HAP-1 (cell line): ENCODE results near the gene RAPGEF4.
A peak's percentile ranks its signal among the peaks of the same experiment; 100 is the strongest.

Experiments used
- DNase-seq, 2 experiments: peaks; one replicate each; pipeline ENCODE4 v3.0.0-alpha.2; 2016 to 2020; ENCODE audit warnings: low spot score in 2 of 2
- H3K27me3 ChIP-seq: fragments of 250-450 bp; sonication (Bioruptor Pico); 2 replicates; pipeline ENCODE4 v1.5.1; 2020; ENCODE audit warnings: low read depth, mild to moderate bottlenecking, moderate library complexity
- H3K36me3 ChIP-seq: fragments of 250-450 bp; sonication (Bioruptor Pico); replicated peaks from 2 replicates; pipeline ENCODE4 v1.5.1; 2020; ENCODE audit warnings: mild to moderate bottlenecking
- H3K4me1 ChIP-seq: fragments of 250-450 bp; sonication (Bioruptor Pico); 2 replicates; pipeline ENCODE4 v1.5.1; 2020; ENCODE audit warnings: mild to moderate bottlenecking
- H3K4me3 ChIP-seq: fragments of 250-450 bp; sonication (Bioruptor Pico); 2 replicates; pipeline ENCODE4 v1.5.1; 2020; ENCODE audit warnings: mild to moderate bottlenecking, moderate library complexity
- H3K9me3 ChIP-seq: fragments of 250-450 bp; sonication (Bioruptor Pico); 2 replicates; pipeline ENCODE4 v1.5.1; 2020; ENCODE audit warnings: mild to moderate bottlenecking, moderate library complexity
- in situ Hi-C: fragments of 300-500 bp; cut with MboI; formaldehyde crosslinking; loops from 3 replicates; pipeline ENCODE4 v1.14.3; 2020; ENCODE audit warnings: low sequenced_read_pairs, inconsistent platforms, mixed read lengths

Gene RAPGEF4

GRCh38 chr2:172711110-172711509 is 24.5 kb upstream of the RAPGEF4 start:
- no peaks in the 10 kb centered on the region for H3K4me1 ChIP-seq
- no peak overlapping the region for H3K4me3 ChIP-seq

GRCh38 chr2:172712251-172712650 is 23.4 kb upstream of the RAPGEF4 start:
- Histone ChIP-seq H3K4me1 (no peaks in the 10 kb centered on the region), H3K4me3 (no peak overlapping the region), H3K27me3 (peaks cover 11% of the 10 kb centered on the region; the same call in 1 of the 2 replicates), H3K36me3 (no peaks in the 10 kb centered on the region), H3K9me3 (no peaks in the 10 kb centered on the region)
- no peak for DNase-seq
- in situ Hi-C loops: loop anchor here (10.0 kb wide), 1 partner anchor 537 kb away; no protein-coding TSS in a partner anchor

More at GRCh38 chr2:172711110-172711509, 24.5 kb upstream of the RAPGEF4 start:
- Histone ChIP-seq H3K36me3 (no peaks in the 10 kb centered on the region), H3K27me3 (peaks cover 11% of the 10 kb centered on the region; the same call in 1 of the 2 replicates), H3K9me3 (no peaks in the 10 kb centered on the region)
- in situ Hi-C loops: loop anchor here (10.0 kb wide), 1 partner anchor 536 kb away; no protein-coding TSS in a partner anchor
- DNase-seq: no peak

GRCh38 chr2:172713365-172713875 is 22.2 kb upstream of the RAPGEF4 start:
- no peak overlapping the region for H3K4me3 ChIP-seq
- DNase-seq: no peak
- in situ Hi-C loops: loop anchor here (10.0 kb wide), 1 partner anchor 539 kb away; no protein-coding TSS in a partner anchor
- H3K27me3 ChIP-seq: peaks cover 8% of the 10 kb centered on the region; the same call in 1 of the 2 replicates
- H3K36me3 ChIP-seq: no peaks in the 10 kb centered on the region
- H3K4me1 ChIP-seq: no peaks in the 10 kb centered on the region
- no peaks in the 10 kb centered on the region for H3K9me3 ChIP-seq

- H3K27me3 ChIP-seq: no peaks in the 10 kb centered on the region
- H3K9me3 ChIP-seq: no peaks in the 10 kb centered on the region; the same call in 1 of the 2 replicates
- peaks cover 7% of the 10 kb centered on the region for H3K4me1 ChIP-seq
- in situ Hi-C loops: no loop called here
- DNase-seq: no peak
- no peaks in the 10 kb centered on the region for H3K36me3 ChIP-seq
- no peak overlapping the region for H3K4me3 ChIP-seq
Observed at GRCh38 chr2:172722481-172722880, 13.2 kb upstream of the RAPGEF4 start.

- in situ Hi-C loops: no loop called here
- H3K27me3 ChIP-seq: no peaks in the 10 kb centered on the region
- no peaks in the 10 kb centered on the region; the same call in 1 of the 2 replicates for H3K9me3 ChIP-seq
- peaks cover 7% of the 10 kb centered on the region for H3K4me1 ChIP-seq
- no peak for DNase-seq
- no peak overlapping the region for H3K4me3 ChIP-seq
- no peaks in the 10 kb centered on the region for H3K36me3 ChIP-seq
Observed at GRCh38 chr2:172723286-172723685, 12.4 kb upstream of the RAPGEF4 start.

GRCh38 chr2:172724724-172725123 is 10.9 kb upstream of the RAPGEF4 start:
- no peaks in the 10 kb centered on the region; the same call in 1 of the 2 replicates for H3K9me3 ChIP-seq
- peak in 1 of 2 experiments; percentile 30 for DNase-seq
- peaks cover 7% of the 10 kb centered on the region for H3K4me1 ChIP-seq
- in situ Hi-C loops: no loop called here
- no peaks in the 10 kb centered on the region for H3K27me3 ChIP-seq
- no peak overlapping the region for H3K4me3 ChIP-seq
- no peaks in the 10 kb centered on the region for H3K36me3 ChIP-seq

GRCh38 chr2:172725284-172725683 is 10.4 kb upstream of the RAPGEF4 start:
- in situ Hi-C loops: no loop called here
- Histone ChIP-seq H3K4me1 (peaks cover 7% of the 10 kb centered on the region), H3K27me3 (no peaks in the 10 kb centered on the region), H3K36me3 (no peaks in the 10 kb centered on the region), H3K9me3 (no peaks in the 10 kb centered on the region; the same call in 1 of the 2 replicates), H3K4me3 (no peak overlapping the region)
- DNase-seq: no peak

GRCh38 chr2:172725746-172726145 is 9.9 kb upstream of the RAPGEF4 start:
- H3K4me1 ChIP-seq: peaks cover 7% of the 10 kb centered on the region
- H3K27me3 ChIP-seq: no peaks in the 10 kb centered on the region
- in situ Hi-C loops: no loop called here
- H3K9me3 ChIP-seq: no peaks in the 10 kb centered on the region; the same call in 1 of the 2 replicates
- H3K36me3 ChIP-seq: no peaks in the 10 kb centered on the region
- no peak for DNase-seq
- H3K4me3 ChIP-seq: no peak overlapping the region

GRCh38 chr2:172726172-172726735 is 9.4 kb upstream of the RAPGEF4 start:
- Histone ChIP-seq H3K36me3 (no peaks in the 10 kb centered on the region), H3K4me3 (no peak overlapping the region), H3K27me3 (no peaks in the 10 kb centered on the region), H3K4me1 (peaks cover 7% of the 10 kb centered on the region), H3K9me3 (no peaks in the 10 kb centered on the region)
- in situ Hi-C loops: no loop called here
- DNase-seq: no peak

GRCh38 chr2:172730411-172730810 is 5.2 kb upstream of the RAPGEF4 start:
- no peaks in the 10 kb centered on the region for H3K9me3 ChIP-seq
- H3K27me3 ChIP-seq: no peaks in the 10 kb centered on the region
- H3K36me3 ChIP-seq: no peaks in the 10 kb centered on the region
- no peaks in the 10 kb centered on the region for H3K4me1 ChIP-seq
- in situ Hi-C loops: no loop called here
- no peak overlapping the region for H3K4me3 ChIP-seq
- DNase-seq: no peak

- no peaks in the 10 kb centered on the region for H3K9me3 ChIP-seq
- H3K4me3 ChIP-seq: peak overlapping the region; percentile 28
- H3K4me1 ChIP-seq: peaks cover 13% of the 10 kb centered on the region
- no peaks in the 10 kb centered on the region for H3K27me3 ChIP-seq
- DNase-seq: peak in 1 of 2 experiments; percentile 16
- no peaks in the 10 kb centered on the region for H3K36me3 ChIP-seq
- in situ Hi-C loops: no loop called here
Observed at GRCh38 chr2:172734711-172735581, 699 bp upstream of the RAPGEF4 start.

- peak in 1 of 2 experiments; percentile 34 for DNase-seq
Observed at GRCh38 chr2:172736424-172737174, 954 bp downstream of the RAPGEF4 start.

GRCh38 chr2:172739661-172740266 is 4.1 kb downstream of the RAPGEF4 start:
- Histone ChIP-seq H3K4me1 (peaks cover 13% of the 10 kb centered on the region), H3K4me3 (no peak overlapping the region), H3K27me3 (no peaks in the 10 kb centered on the region), H3K36me3 (no peaks in the 10 kb centered on the region), H3K9me3 (peaks cover 3% of the 10 kb centered on the region; the same call in 1 of the 2 replicates)
- no peak for DNase-seq
- in situ Hi-C loops: no loop called here

More at GRCh38 chr2:172736424-172737174, 954 bp downstream of the RAPGEF4 start:
- Histone ChIP-seq H3K4me1 (peaks cover 13% of the 10 kb centered on the region), H3K27me3 (no peaks in the 10 kb centered on the region), H3K9me3 (no peaks in the 10 kb centered on the region), H3K36me3 (no peaks in the 10 kb centered on the region), H3K4me3 (peak overlapping the region; percentile 48)
- in situ Hi-C loops: no loop called here
